Fibroblast of lung (primary cell): ENCODE measurements around the gene TCP11. TPM values are rescaled to one million over a fixed set of nuclear protein-coding genes. Genes with fewer than 3 reads are reported as not detected.

Experiments
- DNase-seq, 2 donors: peaks; one replicate each; pipeline versions ENCODE4 v3.0.0 to v3.0.0-alpha.2; 2010; ENCODE audit warnings: low read depth in 2 of 2
- H2AFZ ChIP-seq: 2 replicates; pipeline ENCODE4 v1.5.1; 2012; ENCODE audit warnings: low read length, control low read depth, inconsistent platforms
- H3K27ac ChIP-seq: 2 replicates; pipeline ENCODE4 v1.5.1; 2011; ENCODE audit warnings: low read length, control low read depth; ENCODE audit not compliant: insufficient read depth
- H3K27me3 ChIP-seq: 2 replicates; pipeline ENCODE4 v1.5.1; 2011; ENCODE audit warnings: mild to moderate bottlenecking, low read length; ENCODE audit not compliant: control insufficient read depth, insufficient read depth
- H3K36me3 ChIP-seq: 2 replicates; pipeline ENCODE4 v1.5.1; 2011; ENCODE audit warnings: low read length; ENCODE audit not compliant: control insufficient read depth, insufficient read depth
- H3K4me1 ChIP-seq: 2 replicates; pipeline ENCODE4 v1.5.1; 2011; ENCODE audit warnings: low read length; ENCODE audit not compliant: control insufficient read depth, insufficient read depth; ENCODE audit errors: extremely low read depth
- H3K4me2 ChIP-seq: 2 replicates; pipeline ENCODE4 v1.5.1; 2011; ENCODE audit warnings: low read length, control low read depth; ENCODE audit not compliant: insufficient read depth; ENCODE audit errors: extremely low read depth
- H3K4me3 ChIP-seq, 4 experiments: fragments of 200-600 bp in 1 of 4; sonication (generic) in 1 of 4; replicated peaks in 1 of 4; 2 replicates each; pipeline ENCODE4 v1.5.1; 2011 to 2016; ENCODE audit warnings: low read length in 4 of 4, low read depth in 3 of 4, mild to moderate bottlenecking in 3 of 4, control low read depth in 2 of 4, inconsistent platforms in 1 of 4, mixed read lengths in 1 of 4; ENCODE audit not compliant: insufficient read depth in 1 of 4; ENCODE audit errors: control extremely low read depth in 1 of 4
- H3K79me2 ChIP-seq: 2 replicates; pipeline ENCODE4 v1.5.1; 2012; ENCODE audit warnings: mild to moderate bottlenecking, low read length, inconsistent platforms; ENCODE audit not compliant: control insufficient read depth, insufficient read depth
- H3K9ac ChIP-seq: 2 replicates; pipeline ENCODE4 v1.5.1; 2011; ENCODE audit warnings: mild to moderate bottlenecking, low read length, control low read depth; ENCODE audit not compliant: insufficient read depth
- H3K9me3 ChIP-seq: 2 replicates; pipeline ENCODE4 v1.5.1; 2012; ENCODE audit warnings: low read depth, low read length; ENCODE audit not compliant: control insufficient read depth, insufficient read depth
- H4K20me1 ChIP-seq: 2 replicates; pipeline ENCODE4 v1.5.1; 2011; ENCODE audit warnings: low read length; ENCODE audit not compliant: control insufficient read depth, insufficient read depth; ENCODE audit errors: extremely low read depth
- CTCF ChIP-seq, 2 donors: IDR thresholded peaks in 1 of 2; conservative IDR thresholded peaks in 1 of 2; 1 replicate in 1 of 2; 2 replicates in 1 of 2; pipeline ENCODE4 v1.5.1; 2011 to 2012; ENCODE audit warnings: low read length in 2 of 2, control low read depth in 1 of 2, inconsistent platforms in 1 of 2, low read depth in 1 of 2, mild to moderate bottlenecking in 1 of 2
- EZH2 ChIP-seq: IDR thresholded peaks from 2 replicates; pipeline ENCODE4 v1.5.1; 2012; ENCODE audit warnings: low read length, control low read depth, mild to moderate bottlenecking; ENCODE audit errors: missing control alignments
- polyA plus RNA-seq, 2 donors: library from polyadenylated mRNA; depleted of rRNA in 1 of 2; stranded (reverse) in 1 of 2; unstranded in 1 of 2; fragments of >200 nt; gene quantifications; 2 replicates each; pipeline ENCODE4 v1.2.1, GENCODE V29; 2011 to 2012; ENCODE audit warnings: missing spikeins in 1 of 2
- total RNA-seq: library from RNA; depleted of rRNA; stranded (reverse); fragments of >200 nt; gene quantifications from 2 replicates; pipeline ENCODE4 v1.2.1, GENCODE V29; 2014

The TCP11 gene
- total and polyA plus RNA-seq, 2 donors (not counting 1 experiment from before 2014, with no cell fraction given), result 0.17 to 0.24 TPM

DNA sequence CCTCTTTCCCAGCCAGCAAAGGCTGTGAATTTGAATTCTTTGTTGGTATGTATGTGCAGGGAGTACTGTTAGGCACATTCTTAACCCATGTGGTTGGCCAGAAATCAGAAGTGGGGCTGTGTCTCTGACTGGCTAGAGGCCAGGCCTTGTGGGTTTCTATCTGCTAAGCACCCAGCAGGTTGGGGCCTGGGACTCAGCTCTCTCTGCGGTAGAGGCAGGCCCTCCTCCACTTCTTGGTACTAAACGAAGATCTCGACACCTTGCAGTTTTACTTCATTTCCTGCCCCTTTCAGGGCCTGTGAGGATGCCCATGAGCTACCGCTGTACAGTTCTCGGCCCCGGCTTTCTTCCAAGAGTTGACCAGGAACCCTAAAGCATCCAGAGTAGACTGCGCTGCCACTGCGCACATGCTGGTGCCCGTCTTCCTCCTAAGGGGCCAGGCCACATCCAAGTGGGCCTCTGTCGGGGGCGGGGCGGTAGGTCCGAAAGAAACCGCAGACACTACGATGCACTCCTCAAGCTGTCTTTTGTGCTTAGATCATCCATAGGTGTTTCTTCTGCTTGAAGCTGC is 51.1 kb downstream of the TCP11 start:
- Histone ChIP-seq H3K9ac (no peak overlapping the region), H3K4me2 (peak overlapping the region; percentile 32), H2AFZ (no peak overlapping the region), H3K27me3 (no peaks in the 10 kb centered on the region), H3K4me1 (peaks cover 32% of the 10 kb centered on the region), H3K36me3 (peaks cover 6% of the 10 kb centered on the region), H3K4me3 (no peak overlapping the region), H3K79me2 (no peaks in the 10 kb centered on the region), H3K27ac (no peak overlapping the region), H3K9me3 (no peaks in the 10 kb centered on the region), H4K20me1 (no peaks in the 10 kb centered on the region)
- peak; percentile 63 to 94 for DNase-seq
- TF ChIP-seq EZH2 (no peak), CTCF (conservative IDR thresholded peaks at IDR 0.05 in 1 of 2, IDR thresholded peaks at IDR 0.05 in 1 of 2; ENCODE audit: low read depth in 1 of 2, low read length in 2 of 2) (no peak)

DNA sequence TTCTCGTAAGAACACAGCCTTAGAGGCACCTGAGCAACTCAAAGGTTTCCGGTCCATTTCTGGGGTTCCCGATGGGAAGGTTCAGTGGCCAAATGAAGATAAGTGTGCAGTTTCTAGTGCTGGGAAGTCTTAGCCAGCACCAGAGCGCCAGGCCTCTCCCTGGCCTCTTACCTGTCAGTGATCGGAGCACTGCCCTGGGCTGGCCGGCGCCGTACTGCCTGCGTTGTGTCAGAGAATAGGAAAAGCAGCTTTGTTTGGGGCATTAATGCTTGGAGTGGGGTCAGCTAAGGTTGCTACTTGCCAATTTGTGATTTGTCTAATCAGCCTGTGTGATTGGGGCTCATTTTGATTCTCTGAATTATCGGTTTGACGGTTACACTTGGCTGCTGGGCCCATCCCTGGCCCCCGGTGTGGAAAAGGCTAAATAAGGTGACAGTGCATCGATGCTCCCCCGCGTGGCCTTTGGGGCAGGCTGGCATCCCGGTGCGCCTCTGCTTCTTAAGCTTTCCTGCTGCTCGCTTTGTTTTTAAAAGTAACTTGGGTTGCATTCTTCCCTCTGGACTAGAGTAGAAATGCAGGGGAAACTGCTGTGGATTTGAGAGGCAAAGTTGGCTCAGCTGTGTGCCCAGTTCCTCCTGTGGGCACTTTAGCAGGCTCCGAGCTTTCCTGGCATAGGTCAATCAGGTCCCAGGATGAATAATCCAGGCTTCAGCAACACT is 51.8 kb downstream of the TCP11 start:
- DNase-seq, result no peak
- Histone ChIP-seq H3K36me3 (peaks cover 6% of the 10 kb centered on the region), H4K20me1 (no peaks in the 10 kb centered on the region), H3K4me2 (peak overlapping the region; percentile 32), H3K27me3 (no peaks in the 10 kb centered on the region), H2AFZ (no peak overlapping the region), H3K27ac (no peak overlapping the region), H3K9ac (no peak overlapping the region), H3K9me3 (no peaks in the 10 kb centered on the region), H3K79me2 (no peaks in the 10 kb centered on the region), H3K4me3 (no peak overlapping the region), H3K4me1 (peaks cover 32% of the 10 kb centered on the region)
- TF ChIP-seq CTCF (conservative IDR thresholded peaks at IDR 0.05 in 1 of 2, IDR thresholded peaks at IDR 0.05 in 1 of 2; ENCODE audit: low read depth in 1 of 2, low read length in 2 of 2), result no peak
- no peak for TF ChIP-seq EZH2

- H3K27me3 ChIP-seq, result no peaks in the 10 kb centered on the region
- H3K4me2 ChIP-seq, result no peak overlapping the region
- H3K27ac ChIP-seq, result no peak overlapping the region
- no peak overlapping the region for H3K9ac ChIP-seq
- no peaks in the 10 kb centered on the region for H3K79me2 ChIP-seq
- no peak overlapping the region for H2AFZ ChIP-seq
- H3K4me1 ChIP-seq, result peaks cover 30% of the 10 kb centered on the region
- no peak for DNase-seq
- no peaks in the 10 kb centered on the region for H3K9me3 ChIP-seq
- TF ChIP-seq CTCF (conservative IDR thresholded peaks at IDR 0.05 in 1 of 2, IDR thresholded peaks at IDR 0.05 in 1 of 2; ENCODE audit: low read depth in 1 of 2, low read length in 2 of 2) (no peak), EZH2 (no peak)
- H3K4me3 ChIP-seq, result no peak overlapping the region
- H4K20me1 ChIP-seq, result no peaks in the 10 kb centered on the region
- peaks cover 6% of the 10 kb centered on the region for H3K36me3 ChIP-seq
These were observed 52.6 kb downstream of the TCP11 start for GRCh38 chr6:35088281-35089215.
